HG02623 (cell line): ENCODE measurements around the gene SLC2A6.
A peak's percentile ranks its signal among the peaks of the same experiment; 100 is the strongest.

Source experiments
- ATAC-seq: cut with Tn5 transposase; IDR thresholded peaks from one replicate; pipeline ENCODE4 v1.9.1; 2021; ENCODE audit warnings: moderate library complexity; ENCODE audit not compliant: unreplicated experiment

The SLC2A6 gene

GRCh38 chr9:133477992-133478850 lies 678 bp downstream of the SLC2A6 start:
- ATAC-seq: peak; percentile 25

DNA sequence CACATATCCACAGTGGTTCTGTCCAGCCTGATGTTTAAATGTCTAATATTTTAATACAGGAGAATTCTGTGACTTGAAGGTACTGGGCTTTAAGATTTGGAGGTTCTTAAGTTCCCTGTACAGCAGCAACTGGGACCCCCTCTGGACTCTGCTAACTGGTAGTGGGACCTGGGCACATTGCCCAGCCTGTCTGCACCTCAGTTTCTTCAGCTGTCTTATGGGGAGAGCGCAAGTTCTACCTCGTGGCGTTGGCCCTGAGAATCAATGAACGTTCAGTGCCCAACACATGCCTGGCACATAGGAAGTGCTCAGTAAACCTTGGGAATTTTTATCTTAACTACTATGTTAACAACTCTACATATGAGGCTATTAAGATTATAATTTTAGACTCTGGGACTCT lies 1.4 kb downstream of the SLC2A6 start:
- no peak for ATAC-seq

- ATAC-seq: no peak
These were observed 2.0 kb downstream of the SLC2A6 start for GRCh38 chr9:133476941-133477340.

DNA sequence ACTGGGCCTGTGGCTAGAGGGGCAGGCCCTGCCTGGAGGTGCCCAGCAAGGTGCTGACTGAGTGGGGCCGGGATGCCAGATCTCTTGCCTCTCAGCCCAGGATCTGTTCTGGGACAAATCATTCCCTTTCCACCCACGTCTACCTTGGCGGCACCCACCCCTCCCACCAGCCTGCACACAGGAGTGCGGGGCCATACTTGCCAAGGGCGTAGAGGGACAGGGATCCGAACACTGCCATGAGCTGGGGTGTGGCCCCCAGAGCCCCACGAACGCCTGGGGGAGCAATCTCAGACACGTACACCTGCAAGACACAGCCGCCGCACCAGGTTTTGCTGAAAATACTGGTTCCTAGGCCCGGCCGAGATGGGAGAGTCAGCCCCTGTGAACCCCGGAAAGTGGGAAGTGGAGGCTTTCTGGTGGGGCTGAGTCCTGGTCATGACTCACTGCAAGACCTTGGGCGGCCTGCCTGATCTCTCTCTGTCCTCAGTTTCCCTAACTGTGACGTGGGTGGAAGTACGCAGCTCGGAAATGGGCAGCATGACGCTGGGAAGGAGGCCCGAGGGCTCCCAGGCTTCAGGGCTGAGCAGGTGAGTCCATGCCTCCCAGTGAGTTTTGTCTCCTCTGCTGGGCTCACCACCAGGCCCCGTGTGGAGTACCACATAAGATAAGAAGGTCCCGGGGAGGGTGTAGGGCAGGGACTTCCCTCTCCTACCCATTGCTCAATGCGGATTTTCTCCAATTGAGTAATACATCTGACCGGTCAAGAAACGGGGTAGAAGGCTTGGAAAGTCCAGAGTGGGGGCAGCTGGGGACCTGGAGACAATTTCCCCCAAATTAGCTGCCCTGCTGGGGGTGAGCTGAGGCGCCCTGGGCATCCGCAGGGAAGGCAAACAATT lies 2.6 kb downstream of the SLC2A6 start:
- no peak for ATAC-seq

GRCh38 chr9:133475292-133476012 lies 3.4 kb downstream of the SLC2A6 start:
- ATAC-seq: no peak

- no peak for ATAC-seq
These were observed 4.0 kb downstream of the SLC2A6 start for GRCh38 chr9:133474853-133475252.

DNA sequence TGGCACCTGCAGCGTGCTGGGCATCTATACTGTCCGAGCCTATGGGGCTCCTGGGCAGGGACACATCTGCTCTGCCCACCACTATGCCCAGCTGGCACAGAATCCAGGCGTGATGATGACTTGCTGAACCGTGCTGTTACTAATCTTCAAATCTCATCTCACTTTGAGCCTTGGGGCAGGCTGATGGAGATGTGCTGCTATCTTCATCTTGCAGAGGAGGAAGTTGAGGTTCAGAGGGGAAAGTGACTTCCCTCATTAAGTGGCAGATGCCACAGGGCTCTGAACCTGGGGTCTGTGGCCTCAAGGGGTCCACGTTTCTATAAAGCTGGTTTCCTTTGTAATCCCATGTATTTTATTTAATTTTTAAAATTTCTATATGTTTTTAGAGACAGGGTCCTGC lies 4.7 kb downstream of the SLC2A6 start:
- no peak for ATAC-seq

DNA sequence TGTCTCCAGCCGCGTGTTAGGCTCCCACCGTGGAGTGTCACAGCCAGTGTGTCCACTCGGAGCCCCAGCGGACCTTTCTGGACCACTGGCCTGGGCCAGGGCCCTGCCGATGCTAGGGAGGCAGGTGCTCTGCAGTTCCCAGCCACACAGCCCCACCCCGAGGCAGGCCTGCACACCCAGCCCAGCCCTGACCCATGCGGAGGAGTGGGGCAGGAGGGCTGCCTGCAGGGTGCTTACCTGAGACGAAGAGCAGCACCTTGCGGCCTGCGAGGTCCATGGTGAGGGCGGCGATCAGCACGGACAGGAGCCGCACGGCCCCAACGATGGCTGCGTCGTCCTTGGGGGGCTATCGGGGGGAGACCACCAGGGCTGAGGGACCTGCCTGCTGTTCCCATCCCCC lies 5.2 kb downstream of the SLC2A6 start:
- ATAC-seq: no peak

DNA sequence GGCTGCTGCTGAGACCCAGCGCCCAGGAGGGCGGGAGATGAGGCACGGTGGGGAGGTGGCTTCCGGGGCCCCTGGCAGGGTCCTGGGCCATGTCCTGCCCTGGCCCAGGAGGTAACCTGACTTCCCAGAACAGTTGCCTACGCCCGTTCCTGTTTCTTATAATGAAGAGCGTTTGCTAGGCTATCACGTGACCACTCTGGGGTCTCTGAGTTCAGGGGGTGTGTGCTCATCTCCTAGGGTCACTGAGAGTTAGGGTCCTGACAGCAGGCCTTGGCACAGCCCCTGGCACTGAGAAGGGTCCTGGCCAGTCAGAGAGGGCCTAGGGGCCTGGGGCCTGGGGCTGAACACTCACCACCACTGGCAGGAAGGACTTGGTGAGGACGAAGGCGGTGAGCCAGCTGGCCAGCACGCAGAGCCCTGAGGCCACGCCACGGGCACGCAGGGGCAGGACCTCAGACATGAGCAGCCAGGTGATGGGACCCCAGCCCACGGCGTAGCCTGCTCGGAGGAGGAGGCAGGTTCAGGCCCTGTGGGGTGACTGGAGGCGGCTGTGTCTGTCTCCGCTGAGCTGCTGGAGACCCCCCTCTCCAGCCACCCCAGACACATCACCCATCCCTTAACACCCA lies 6.0 kb downstream of the SLC2A6 start:
- no peak for ATAC-seq

GRCh38 chr9:133472277-133472645 lies 6.6 kb downstream of the SLC2A6 start:
- ATAC-seq: no peak

- no peak for ATAC-seq
These were observed 7.2 kb downstream of the SLC2A6 start for GRCh38 chr9:133471551-133472276.

DNA sequence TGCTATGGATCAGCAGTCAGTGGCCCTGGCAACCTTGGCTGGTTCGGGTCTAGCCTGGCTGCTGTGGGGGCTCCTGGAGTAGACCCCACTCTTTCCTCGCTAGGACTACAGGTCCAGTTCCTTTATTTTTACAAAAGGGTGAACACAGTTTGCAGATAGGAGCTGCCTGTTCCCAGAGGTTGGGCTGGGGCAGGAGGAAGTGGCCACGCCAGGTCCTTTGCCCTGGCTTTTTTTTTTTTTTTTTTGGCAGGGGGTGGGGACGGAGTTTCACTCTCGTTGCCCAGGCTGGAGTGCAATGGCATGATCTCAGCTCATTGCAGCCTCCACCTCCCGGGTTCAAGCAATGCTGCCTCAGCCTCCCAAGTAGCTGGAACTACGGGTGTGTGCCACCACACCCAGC lies 7.9 kb downstream of the SLC2A6 start:
- no peak for ATAC-seq

DNA sequence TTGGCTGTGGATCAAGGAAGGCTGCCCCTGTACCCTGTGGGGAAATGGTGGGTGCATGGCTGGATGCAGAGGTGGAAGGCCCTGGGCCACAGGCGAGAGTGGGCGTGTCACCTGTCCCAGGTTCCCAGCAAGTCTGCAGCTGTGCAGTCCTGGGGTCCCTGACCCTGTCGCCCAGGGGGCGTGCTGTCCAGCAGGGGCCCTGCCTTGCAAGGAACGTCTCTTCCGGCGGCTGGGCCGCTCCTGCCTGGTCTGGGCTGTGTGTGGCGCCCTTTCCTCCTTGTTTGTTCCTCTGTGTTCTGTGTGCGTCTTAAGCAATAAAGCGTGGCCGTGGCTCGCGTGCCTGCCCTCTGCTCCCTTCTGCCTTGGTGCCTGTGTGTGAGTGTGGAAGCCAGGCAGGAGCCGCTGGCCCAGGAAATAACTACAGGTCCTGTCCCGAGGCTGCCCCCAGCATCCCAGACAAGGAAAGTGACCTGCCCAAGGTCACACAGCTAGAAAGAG lies 8.4 kb downstream of the SLC2A6 start:
- no peak for ATAC-seq

DNA sequence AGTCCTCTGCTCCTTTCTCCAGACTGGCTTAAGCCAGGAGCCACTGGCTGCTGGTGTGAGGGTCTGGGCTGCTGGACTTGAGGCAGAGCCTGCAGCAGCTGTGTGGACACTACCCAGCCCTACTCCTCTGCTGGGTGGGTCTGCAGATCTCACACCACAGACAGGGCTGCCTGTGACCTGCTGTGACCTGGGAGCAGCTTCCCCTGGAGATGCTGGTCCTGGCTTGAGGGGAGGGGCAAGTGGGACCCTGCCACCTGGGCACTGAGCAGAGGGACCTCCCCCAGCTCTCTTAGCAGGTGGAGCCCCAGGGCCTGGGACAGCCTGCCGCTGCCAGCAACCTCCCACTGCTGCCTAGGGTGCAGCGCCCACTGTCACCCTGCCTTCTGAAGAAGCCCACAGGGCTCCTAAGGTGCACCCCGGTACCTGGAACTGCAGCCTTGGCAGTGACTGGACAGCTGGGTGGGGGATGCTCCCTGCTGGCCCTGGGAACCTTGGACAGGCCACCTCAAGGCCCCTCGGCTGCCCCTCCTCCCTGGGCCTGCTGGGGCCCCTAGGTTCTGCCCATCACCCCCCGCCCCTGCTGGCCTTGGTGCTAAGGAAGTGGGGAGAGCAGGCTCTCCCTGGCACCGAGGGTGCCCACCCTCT lies 10.0 kb downstream of the SLC2A6 start:
- no peak for ATAC-seq

GRCh38 chr9:133468374-133468773 lies 10.5 kb downstream of the SLC2A6 start:
- no peak for ATAC-seq

GRCh38 chr9:133467101-133467500 lies 11.8 kb downstream of the SLC2A6 start:
- no peak for ATAC-seq

DNA sequence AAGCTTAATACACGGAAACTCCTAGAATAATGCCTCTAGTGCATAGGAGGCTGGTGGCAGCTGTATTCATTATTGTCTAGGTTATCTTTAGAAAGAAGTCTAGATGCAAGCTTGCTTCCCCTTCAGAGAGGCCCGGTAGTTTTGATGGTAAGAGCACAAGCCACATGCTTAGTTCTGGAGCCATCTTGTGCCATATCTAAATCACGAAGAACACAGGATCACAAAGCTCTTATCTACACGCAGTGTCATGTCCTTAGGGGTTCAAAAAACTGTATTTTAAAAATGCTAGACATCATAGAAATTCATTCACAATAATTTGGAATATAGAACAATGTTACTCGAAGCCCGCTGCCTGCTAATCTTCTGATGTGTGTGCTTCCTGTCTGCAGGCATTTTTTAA lies 12.9 kb downstream of the SLC2A6 start:
- ATAC-seq: no peak

DNA sequence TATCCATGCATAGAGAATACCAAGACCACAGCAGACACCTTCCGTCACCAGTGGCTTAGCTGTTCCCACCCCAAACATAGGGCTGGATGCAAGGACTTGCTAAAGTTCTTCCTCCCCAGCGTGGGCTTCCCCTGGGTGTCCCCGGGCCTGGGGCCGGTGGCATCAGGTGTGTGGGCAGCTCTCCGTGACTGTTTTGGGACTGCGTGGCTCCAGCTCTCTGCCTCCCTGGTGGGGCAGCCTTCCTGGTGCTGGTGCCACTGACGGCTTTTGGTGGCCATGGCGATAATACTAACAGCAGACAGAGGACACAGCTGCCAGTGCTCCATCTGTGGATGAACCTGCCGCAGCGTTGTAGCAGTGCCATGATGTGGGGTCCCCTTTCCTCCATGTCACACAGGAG lies 14.3 kb downstream of the SLC2A6 start:
- no peak for ATAC-seq

DNA sequence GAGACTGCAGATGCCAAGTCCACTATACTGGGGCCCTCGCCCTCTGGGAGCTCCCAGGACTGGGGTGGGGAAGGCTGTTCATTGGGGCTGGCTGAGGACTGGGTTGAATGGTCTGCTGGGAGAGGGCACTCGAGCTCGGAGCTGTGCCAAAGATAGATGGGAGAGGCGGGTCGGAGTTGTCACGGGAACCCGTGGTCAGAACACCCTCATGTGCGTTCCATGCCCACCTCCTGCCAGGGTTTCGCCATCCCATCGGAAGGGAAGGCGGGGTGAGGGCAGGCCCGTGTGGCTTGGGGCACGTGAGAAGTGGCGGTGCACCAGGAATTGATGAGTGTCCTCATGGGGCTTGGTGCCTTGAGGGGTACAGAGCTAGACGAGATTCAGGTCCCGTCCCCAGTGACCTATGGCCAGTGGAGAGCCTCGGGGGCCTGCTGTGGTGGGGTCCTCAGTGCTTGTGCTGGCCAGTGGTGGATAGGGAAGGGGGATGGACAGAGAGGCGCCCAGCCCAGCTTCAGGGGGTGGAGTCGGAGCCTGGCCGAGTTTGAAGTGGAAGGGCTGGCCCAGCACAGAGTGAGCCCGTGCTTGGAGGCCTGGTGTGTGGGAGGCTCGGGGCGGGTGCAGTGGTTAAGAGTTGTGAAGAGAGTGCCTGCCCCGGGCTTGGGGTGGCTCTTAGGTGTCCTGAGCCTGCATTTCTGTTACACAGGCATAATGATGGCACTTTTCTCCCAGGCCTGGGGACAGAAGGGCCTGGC lies 14.9 kb downstream of the SLC2A6 start:
- no peak for ATAC-seq
